GM23248 (cell line): Measurements from ENCODE around the gene CSNK2A3. TPM values are rescaled to one million over a fixed set of nuclear protein-coding genes. Genes with fewer than 3 reads are reported as not detected.
"Not testable (repeated sequence)": the region's sequence is repeated elsewhere in the genome, so short reads cannot be mapped to it uniquely, and the experiment has no call there.

ENCODE experiments used
- DNase-seq: peaks from one replicate; pipeline ENCODE4 v3.0.0-alpha.2; 2015
- H2AFZ ChIP-seq: fragments of 200-600 bp; sonication (generic); 2 replicates; pipeline ENCODE4 v1.6.1; 2016; ENCODE audit warnings: antibody characterized with exemption
- H3F3A ChIP-seq: fragments of 200-600 bp; sonication (generic); 2 replicates; pipeline ENCODE4 v1.6.1; 2016; ENCODE audit warnings: mild to moderate bottlenecking, antibody characterized with exemption, mixed run types; ENCODE audit not compliant: insufficient read depth
- H3K27ac ChIP-seq: fragments of 200-600 bp; sonication (generic); 2 replicates; pipeline ENCODE4 v1.5.1; 2016; ENCODE audit warnings: mild to moderate bottlenecking
- H3K27me3 ChIP-seq: fragments of 200-600 bp; sonication (generic); replicated peaks from 2 replicates; pipeline ENCODE4 v1.6.1; 2016; ENCODE audit warnings: mild to moderate bottlenecking; ENCODE audit not compliant: insufficient read depth
- H3K36me3 ChIP-seq: fragments of 200-600 bp; sonication (generic); 2 replicates; pipeline ENCODE4 v1.6.1; 2016; ENCODE audit warnings: low read depth, mild to moderate bottlenecking
- H3K4me1 ChIP-seq: fragments of 200-600 bp; sonication (generic); 2 replicates; pipeline ENCODE4 v1.6.1; 2016; ENCODE audit warnings: mild to moderate bottlenecking; ENCODE audit not compliant: insufficient read depth
- H3K4me2 ChIP-seq: fragments of 200-600 bp; sonication (generic); one replicate; pipeline ENCODE4 v1.6.1; 2016; ENCODE audit warnings: mild to moderate bottlenecking; ENCODE audit not compliant: unreplicated experiment
- H3K4me3 ChIP-seq: fragments of 200-600 bp; sonication (generic); 2 replicates; pipeline ENCODE4 v1.5.1; 2016; ENCODE audit warnings: mild to moderate bottlenecking
- H3K79me2 ChIP-seq: fragments of 200-600 bp; sonication (generic); 2 replicates; pipeline ENCODE4 v1.6.1; 2016; ENCODE audit warnings: mild to moderate bottlenecking; ENCODE audit not compliant: insufficient read depth
- H3K9ac ChIP-seq: fragments of 200-600 bp; sonication (generic); 2 replicates; pipeline ENCODE4 v1.6.1; 2016; ENCODE audit warnings: mild to moderate bottlenecking
- H3K9me2 ChIP-seq: fragments of 200-600 bp; sonication (generic); 2 replicates; pipeline ENCODE4 v1.6.1; 2016; ENCODE audit warnings: mixed run types, mild to moderate bottlenecking, moderate library complexity; ENCODE audit not compliant: insufficient read depth
- H3K9me3 ChIP-seq: fragments of 200-600 bp; sonication (generic); one replicate; pipeline ENCODE4 v1.6.1; 2017; ENCODE audit warnings: low read depth
- H4K20me1 ChIP-seq: fragments of 200-600 bp; sonication (generic); 2 replicates; pipeline ENCODE4 v1.6.0; 2016; ENCODE audit not compliant: insufficient read depth
- EZH2 ChIP-seq: fragments of 200-600 bp; sonication (generic); IDR thresholded peaks from 2 replicates; pipeline ENCODE4 v1.6.1; 2018; ENCODE audit warnings: antibody characterized with exemption, mild to moderate bottlenecking; ENCODE audit not compliant: insufficient read depth, poor library complexity, severe bottlenecking
- EZH2phosphoT487 ChIP-seq: fragments of 200-600 bp; sonication (generic); IDR thresholded peaks from 2 replicates; pipeline ENCODE4 v1.6.1; 2018; ENCODE audit warnings: antibody characterized with exemption, moderate library complexity, mild to moderate bottlenecking, low read depth; ENCODE audit not compliant: insufficient read depth
- WGBS, 2 experiments: methylation state at CpG; one replicate each; pipeline ENCODE4 v1.1.6; 2015 to 2017; ENCODE audit warnings: low lambda C conversion rate in 2 of 2, low coverage in 1 of 2; ENCODE audit errors: missing lambda C conversion rate in 2 of 2; 5-methylcytosine and 5-hydroxymethylcytosine counted together
- in situ Hi-C: fragments of 300-500 bp; cut with MboI; formaldehyde crosslinking; loops from 2 replicates; pipeline ENCODE4 v1.15.0; 2020
- polyA plus RNA-seq: library from polyadenylated mRNA; unstranded; fragments of >200 nt; fragmentation: Nextera tagmentation; extraction: Ambion mirVana; gene quantifications from 2 replicates; pipeline ENCODE4 v1.2.1, GENCODE V29; 2016
- total RNA-seq: library from RNA; depleted of rRNA; stranded (reverse); fragments of >200 nt; shearing (Covaris generic); gene quantifications from 2 replicates; pipeline ENCODE4 v1.2.3, GENCODE V29; 2014

The CSNK2A3 gene
- total and polyA plus RNA-seq, 2 experiments from 2014 or later: 0.73 to 2.5 TPM

GRCh38 chr11:11366793-11367192 lies 13.7 kb upstream of the CSNK2A3 start:
- no peaks in the 10 kb centered on the region for H3F3A ChIP-seq

GRCh38 chr11:11363674-11364073 lies 10.6 kb upstream of the CSNK2A3 start:
- Histone ChIP-seq H3K9me2 (no peaks in the 10 kb centered on the region), H3K79me2 (no peaks in the 10 kb centered on the region), H3K27me3 (no peaks in the 10 kb centered on the region), H2AFZ (no peak overlapping the region), H3K4me2 (no peak overlapping the region), H3K27ac (no peak overlapping the region), H3K4me1 (no peaks in the 10 kb centered on the region), H3K4me3 (no peak overlapping the region), H3K9me3 (no peaks in the 10 kb centered on the region), H3K9ac (no peak overlapping the region), H4K20me1 (no peaks in the 10 kb centered on the region), H3K36me3 (no peaks in the 10 kb centered on the region), H3F3A (no peaks in the 10 kb centered on the region)
- TF ChIP-seq EZH2 (no peak), EZH2phosphoT487 (no peak)
- DNase-seq: no peak
- in situ Hi-C loops: no loop called here

More at GRCh38 chr11:11366793-11367192, 13.7 kb upstream of the CSNK2A3 start:
- Histone ChIP-seq H3K4me2 (no peak overlapping the region), H3K79me2 (no peaks in the 10 kb centered on the region), H3K36me3 (no peaks in the 10 kb centered on the region), H2AFZ (no peak overlapping the region), H3K9me2 (no peaks in the 10 kb centered on the region), H3K4me3 (no peak overlapping the region), H4K20me1 (no peaks in the 10 kb centered on the region), H3K27ac (no peak overlapping the region), H3K9ac (no peak overlapping the region), H3K4me1 (no peaks in the 10 kb centered on the region), H3K9me3 (no peaks in the 10 kb centered on the region), H3K27me3 (no peaks in the 10 kb centered on the region)
- TF ChIP-seq EZH2 (no peak), EZH2phosphoT487 (no peak)
- peak; percentile 31 for DNase-seq
- 39 to 47% methylated on average over 1 of the region's 1 CpG for WGBS, 2 experiments
- in situ Hi-C loops: no loop called here

- Histone ChIP-seq H3K36me3 (no peaks in the 10 kb centered on the region), H3K27me3 (no peaks in the 10 kb centered on the region), H3K79me2 (no peaks in the 10 kb centered on the region), H3K4me1 (no peaks in the 10 kb centered on the region), H3K9ac (no peak overlapping the region), H3K9me2 (no peaks in the 10 kb centered on the region), H4K20me1 (no peaks in the 10 kb centered on the region), H2AFZ (no peak overlapping the region), H3F3A (no peaks in the 10 kb centered on the region), H3K9me3 (no peaks in the 10 kb centered on the region), H3K4me3 (no peak overlapping the region), H3K27ac (no peak overlapping the region), H3K4me2 (no peak overlapping the region)
- DNase-seq: no peak
- TF ChIP-seq EZH2 (no peak), EZH2phosphoT487 (no peak)
- 65 to 68% methylated on average over 3 of the region's 3 CpGs for WGBS, 2 experiments
- in situ Hi-C loops: no loop called here
These were observed 6.6 kb upstream of the CSNK2A3 start for GRCh38 chr11:11359611-11360010.

- Histone ChIP-seq H3K4me2 (no peak overlapping the region), H3K9me2 (no peaks in the 10 kb centered on the region), H3K4me3 (no peak overlapping the region), H3K4me1 (no peaks in the 10 kb centered on the region), H3K27ac (no peak overlapping the region), H3K9ac (no peak overlapping the region), H2AFZ (no peak overlapping the region), H4K20me1 (no peaks in the 10 kb centered on the region), H3F3A (no peaks in the 10 kb centered on the region), H3K79me2 (no peaks in the 10 kb centered on the region), H3K27me3 (no peaks in the 10 kb centered on the region), H3K9me3 (no peaks in the 10 kb centered on the region), H3K36me3 (no peaks in the 10 kb centered on the region)
- no peak for DNase-seq
- in situ Hi-C loops: no loop called here
- TF ChIP-seq EZH2 (no peak), EZH2phosphoT487 (no peak)
- 68 to 71% methylated on average over 9 of the region's 9 CpGs for WGBS, 2 experiments
These were observed 3.8 kb upstream of the CSNK2A3 start for GRCh38 chr11:11356842-11357241.

GRCh38 chr11:11351851-11352250 lies 1.2 kb downstream of the CSNK2A3 start:
- H3K9me3 ChIP-seq, H3K79me2 ChIP-seq, H2AFZ ChIP-seq, H3K9ac ChIP-seq, H3K36me3 ChIP-seq, H3F3A ChIP-seq, H3K9me2 ChIP-seq, DNase-seq, H3K4me3 ChIP-seq, H3K4me2 ChIP-seq, H4K20me1 ChIP-seq, H3K27ac ChIP-seq, in situ Hi-C loops, H3K27me3 ChIP-seq: not testable (repeated sequence)
- peaks cover 12% of the 10 kb centered on the region for H3K4me1 ChIP-seq
- WGBS, 2 experiments: 64 to 65% methylated on average over 6 to 8 of the region's 10 CpGs
